Measurements from ENCODE around the gene ZSCAN10.

ZSCAN10 gene

GRCh38 chr16:3133844-3134243 lies 34.8 kb upstream of the ZSCAN10 start:
- no peak for DNase-seq

GRCh38 chr16:3131755-3132377 lies 32.8 kb upstream of the ZSCAN10 start:
- DNase-seq: no peak

GRCh38 chr16:3129137-3130131 lies 30.3 kb upstream of the ZSCAN10 start:
- peak; percentile 59 for DNase-seq

GRCh38 chr16:3127745-3128144 lies 28.7 kb upstream of the ZSCAN10 start:
- no peak for DNase-seq

- peak; percentile 96 for DNase-seq
Measured at GRCh38 chr16:3123986-3124886, 25.1 kb upstream of the ZSCAN10 start.

GRCh38 chr16:3122926-3123570 lies 24.0 kb upstream of the ZSCAN10 start:
- no peak for DNase-seq

- DNase-seq: no peak
Measured at GRCh38 chr16:3121851-3122467, 22.9 kb upstream of the ZSCAN10 start.

GRCh38 chr16:3120435-3120834 lies 21.3 kb upstream of the ZSCAN10 start:
- no peak for DNase-seq

- no peak for DNase-seq
Measured at GRCh38 chr16:3119701-3120408, 20.8 kb upstream of the ZSCAN10 start.

- DNase-seq: no peak
Measured at GRCh38 chr16:3119286-3119685, 20.2 kb upstream of the ZSCAN10 start.

- DNase-seq: no peak
Measured at GRCh38 chr16:3118846-3119245, 19.8 kb upstream of the ZSCAN10 start.

GRCh38 chr16:3118204-3118790 lies 19.2 kb upstream of the ZSCAN10 start:
- DNase-seq: no peak

- no peak for DNase-seq
Measured at GRCh38 chr16:3115561-3115960, 16.5 kb upstream of the ZSCAN10 start.

GRCh38 chr16:3115003-3115402 lies 15.9 kb upstream of the ZSCAN10 start:
- no peak for DNase-seq

- no peak for DNase-seq
Measured at GRCh38 chr16:3113765-3114479, 14.8 kb upstream of the ZSCAN10 start.

- DNase-seq: no peak
Measured at GRCh38 chr16:3112881-3113574, 13.9 kb upstream of the ZSCAN10 start.

- no peak for DNase-seq
Measured at GRCh38 chr16:3112058-3112880, 13.2 kb upstream of the ZSCAN10 start, which contains the start of gene ZNF205. Gene ZNF205, plus strand, starts transcription at chr16:3112586. Its CDS starts 845 bp downstream, at chr16:3113431.

- DNase-seq: peak; percentile 88
Measured at GRCh38 chr16:3106205-3106928, 7.3 kb upstream of the ZSCAN10 start.
